ENCODE measurements around the gene PRKAG2. TPM values are rescaled to one million over a fixed set of nuclear protein-coding genes. Genes with fewer than 3 reads are reported as not detected.

The PRKAG2 gene
- total RNA-seq, 1 donor from 2014 or later = 4.7 TPM

DNA sequence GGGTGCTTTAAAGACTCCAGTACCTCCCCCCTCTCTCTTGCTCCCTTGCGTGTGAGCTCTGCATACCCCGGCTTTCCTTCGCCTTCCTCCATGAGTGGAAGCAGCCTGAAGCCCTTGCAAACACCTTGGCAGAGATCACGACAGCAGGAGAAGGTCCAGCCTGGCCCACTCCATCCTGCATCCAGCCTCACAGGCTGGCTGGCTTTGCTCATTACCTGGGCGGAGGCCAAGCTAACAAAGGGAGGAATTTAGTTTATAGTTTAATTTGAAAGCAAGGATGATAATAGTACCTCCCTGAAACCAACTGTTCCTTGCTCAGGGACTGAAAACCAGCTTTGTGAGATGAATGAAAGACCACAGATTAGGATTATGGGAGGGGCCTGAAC is 99.4 kb downstream of the PRKAG2 start:
- Histone ChIP-seq H3K4me1 (ENCODE audit: control insufficient read depth in 3 of 3, insufficient read depth in 3 of 3, low read length in 3 of 3) (peaks cover under 1 to 1% (median 1%) of the 10 kb centered on the region in 3 donors), H3K27me3 (ENCODE audit: control insufficient read depth in 3 of 3, insufficient read depth in 3 of 3, low read length in 3 of 3) (no peaks in the 10 kb centered on the region), H3K27ac (ENCODE audit: low read depth, low read length) (no peak overlapping the region), H3K9ac (ENCODE audit: low read depth in 1 of 3, low read length in 3 of 3) (no peak overlapping the region), H3K4me3 (ENCODE audit: low read length in 3 of 3) (no peak overlapping the region), H3K36me3 (ENCODE audit: control insufficient read depth in 3 of 3, insufficient read depth in 3 of 3, low read length in 3 of 3) (peaks cover 0 to 8% (median 2%) of the 10 kb centered on the region in 3 donors), H3K9me3 (ENCODE audit: control insufficient read depth in 3 of 3, low read length in 3 of 3) (no peaks in the 10 kb centered on the region)

DNA sequence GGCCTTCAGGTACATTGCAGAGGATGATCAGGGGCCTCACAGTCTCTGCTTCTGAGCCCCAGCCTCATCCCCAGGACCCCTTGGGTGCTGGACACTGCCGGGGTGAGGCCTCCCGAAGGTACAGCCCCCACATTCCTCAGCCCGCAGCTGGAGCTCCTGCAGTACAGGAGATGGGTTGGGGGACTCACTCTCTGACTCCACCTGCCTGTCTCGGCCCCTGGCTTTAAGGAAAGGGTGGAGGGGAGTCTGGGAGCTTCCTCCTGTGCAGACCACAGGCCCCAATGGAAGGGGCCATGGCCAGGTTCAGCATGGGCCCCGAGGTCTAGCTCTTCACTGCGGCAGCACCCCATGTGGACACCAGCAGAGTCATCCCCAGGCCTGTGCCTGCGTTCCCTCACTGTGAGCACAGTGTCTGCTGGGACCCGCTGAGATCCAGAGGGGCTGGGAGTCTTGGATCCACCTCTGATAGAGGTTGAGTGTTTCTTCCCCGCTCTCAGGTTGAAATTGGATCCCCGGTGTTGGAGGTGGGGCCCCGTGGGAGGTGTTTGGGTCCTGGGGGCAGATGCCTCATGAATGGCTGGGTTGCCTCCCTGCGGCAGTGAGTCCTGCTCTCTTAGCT is 99.9 kb downstream of the PRKAG2 start:
- H3K4me3 ChIP-seq (ENCODE audit: low read length in 3 of 3) = no peak overlapping the region
- peaks cover 0 to 8% (median 2%) of the 10 kb centered on the region in 3 donors for H3K36me3 ChIP-seq (ENCODE audit: control insufficient read depth in 3 of 3, insufficient read depth in 3 of 3, low read length in 3 of 3)
- H3K27me3 ChIP-seq (ENCODE audit: control insufficient read depth in 3 of 3, insufficient read depth in 3 of 3, low read length in 3 of 3) = no peaks in the 10 kb centered on the region
- no peak overlapping the region for H3K9ac ChIP-seq (ENCODE audit: low read depth in 1 of 3, low read length in 3 of 3)
- no peak overlapping the region for H3K27ac ChIP-seq (ENCODE audit: low read depth, low read length)
- H3K9me3 ChIP-seq (ENCODE audit: control insufficient read depth in 3 of 3, low read length in 3 of 3) = no peaks in the 10 kb centered on the region
- H3K4me1 ChIP-seq (ENCODE audit: control insufficient read depth in 3 of 3, insufficient read depth in 3 of 3, low read length in 3 of 3) = no peaks in the 10 kb centered on the region

DNA sequence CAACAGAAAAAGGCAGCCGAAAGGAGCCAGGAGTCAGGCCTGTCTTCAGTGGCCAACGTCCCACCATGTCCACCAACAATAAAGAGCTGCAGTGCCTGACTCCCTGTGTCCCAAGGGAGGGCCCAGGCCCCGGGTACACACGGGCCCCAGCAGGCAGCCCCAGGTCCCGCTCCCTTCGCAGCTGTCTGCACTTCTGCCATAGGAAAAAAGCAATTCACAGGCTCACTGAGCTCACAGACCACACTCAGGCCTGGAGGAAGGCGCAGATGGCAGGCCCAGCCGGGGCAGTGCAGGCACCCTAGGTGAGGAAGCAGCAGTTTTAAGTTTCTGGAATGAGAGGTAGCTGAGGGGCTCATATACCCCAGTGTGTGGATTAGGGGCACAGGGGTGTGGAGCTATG is 100.5 kb downstream of the PRKAG2 start:
- Histone ChIP-seq H3K4me1 (ENCODE audit: control insufficient read depth in 3 of 3, insufficient read depth in 3 of 3, low read length in 3 of 3) (no peaks in the 10 kb centered on the region), H3K4me3 (ENCODE audit: low read length in 3 of 3) (no peak overlapping the region), H3K27ac (ENCODE audit: low read depth, low read length) (no peak overlapping the region), H3K27me3 (ENCODE audit: control insufficient read depth in 3 of 3, insufficient read depth in 3 of 3, low read length in 3 of 3) (peaks cover 0 to 2% (median 0%) of the 10 kb centered on the region in 3 donors), H3K9me3 (ENCODE audit: control insufficient read depth in 3 of 3, low read length in 3 of 3) (no peaks in the 10 kb centered on the region), H3K36me3 (ENCODE audit: control insufficient read depth in 3 of 3, insufficient read depth in 3 of 3, low read length in 3 of 3) (peaks cover 0 to 8% (median 2%) of the 10 kb centered on the region in 3 donors), H3K9ac (ENCODE audit: low read depth in 1 of 3, low read length in 3 of 3) (no peak overlapping the region)

DNA sequence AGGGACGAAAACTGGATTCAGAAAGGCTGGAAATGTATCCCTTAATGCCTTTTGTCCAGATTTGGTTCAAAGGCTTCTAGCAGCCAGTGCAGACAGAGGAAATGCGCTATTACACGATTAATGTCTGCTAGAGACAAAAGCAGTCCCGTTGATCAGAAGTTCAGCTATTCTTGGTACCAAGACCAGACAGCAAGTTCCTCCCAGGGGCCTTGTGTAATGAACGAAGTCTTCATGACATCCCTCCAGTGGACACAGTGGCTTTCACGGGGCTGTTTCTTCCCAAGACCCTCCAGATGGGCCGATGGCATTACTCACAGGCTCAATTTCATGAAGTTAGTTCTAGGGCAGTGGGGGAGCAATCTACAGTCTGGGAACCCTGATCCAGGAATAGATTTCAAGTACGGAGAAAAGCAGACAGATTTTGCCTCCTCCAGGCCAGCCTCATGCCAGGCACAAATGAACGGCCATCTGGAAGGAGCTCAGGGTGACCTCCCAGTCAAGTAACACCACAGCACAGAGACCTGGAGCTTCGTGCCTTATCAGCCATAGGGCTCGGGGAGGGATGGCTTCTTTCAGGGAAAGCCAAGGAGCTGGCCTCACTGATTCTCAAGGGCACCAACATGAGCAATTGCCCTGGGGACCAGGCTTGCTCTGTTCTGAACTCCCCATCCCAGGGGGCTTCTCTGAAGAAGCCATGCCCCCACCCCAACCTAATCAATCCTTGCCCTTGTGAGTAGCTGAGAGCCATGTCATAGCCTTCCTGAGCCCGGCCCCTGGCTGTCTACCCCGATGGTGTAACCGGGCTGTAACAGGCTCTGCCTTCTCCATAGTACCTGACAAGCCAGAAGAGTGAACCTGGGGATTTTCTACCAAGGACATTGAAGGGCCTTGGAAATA is 101.1 kb downstream of the PRKAG2 start:
- peaks cover 0 to 5% (median 0%) of the 10 kb centered on the region in 3 donors for H3K27me3 ChIP-seq (ENCODE audit: control insufficient read depth in 3 of 3, insufficient read depth in 3 of 3, low read length in 3 of 3)
- H3K27ac ChIP-seq (ENCODE audit: low read depth, low read length) = no peak overlapping the region
- no peaks in the 10 kb centered on the region for H3K9me3 ChIP-seq (ENCODE audit: control insufficient read depth in 3 of 3, low read length in 3 of 3)
- H3K4me1 ChIP-seq (ENCODE audit: control insufficient read depth in 3 of 3, insufficient read depth in 3 of 3, low read length in 3 of 3) = no peaks in the 10 kb centered on the region
- H3K4me3 ChIP-seq (ENCODE audit: low read length in 3 of 3) = no peak overlapping the region
- peaks cover 0 to 8% (median 2%) of the 10 kb centered on the region in 3 donors for H3K36me3 ChIP-seq (ENCODE audit: control insufficient read depth in 3 of 3, insufficient read depth in 3 of 3, low read length in 3 of 3)
- no peak overlapping the region for H3K9ac ChIP-seq (ENCODE audit: low read depth in 1 of 3, low read length in 3 of 3)

DNA sequence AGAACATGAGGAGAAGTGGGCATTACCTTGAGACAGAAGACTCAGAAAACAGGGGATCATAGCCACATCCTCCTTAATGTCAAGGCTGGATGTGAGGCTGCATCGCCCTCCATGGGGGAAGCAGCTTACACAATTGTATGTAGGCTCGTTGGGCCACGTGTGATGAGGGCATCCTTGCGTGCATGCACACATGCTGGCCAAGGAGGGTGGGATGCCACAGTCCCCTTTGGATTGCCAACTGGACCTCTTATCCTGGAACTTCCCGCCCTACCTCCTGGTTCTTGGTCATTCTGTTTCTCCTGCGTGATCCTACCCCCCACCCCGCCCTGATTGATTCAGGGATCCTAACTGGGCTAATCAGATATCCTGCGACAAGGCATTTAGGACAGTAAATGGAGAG is 102.0 kb downstream of the PRKAG2 start:
- no peak overlapping the region for H3K9ac ChIP-seq (ENCODE audit: low read depth in 1 of 3, low read length in 3 of 3)
- H3K4me1 ChIP-seq (ENCODE audit: control insufficient read depth in 3 of 3, insufficient read depth in 3 of 3, low read length in 3 of 3) = no peaks in the 10 kb centered on the region
- no peak overlapping the region for H3K27ac ChIP-seq (ENCODE audit: low read depth, low read length)
- peaks cover 0 to 6% (median 2%) of the 10 kb centered on the region in 3 donors for H3K36me3 ChIP-seq (ENCODE audit: control insufficient read depth in 3 of 3, insufficient read depth in 3 of 3, low read length in 3 of 3)
- peaks cover 0 to 5% (median 0%) of the 10 kb centered on the region in 3 donors for H3K27me3 ChIP-seq (ENCODE audit: control insufficient read depth in 3 of 3, insufficient read depth in 3 of 3, low read length in 3 of 3)
- H3K9me3 ChIP-seq (ENCODE audit: control insufficient read depth in 3 of 3, low read length in 3 of 3) = no peaks in the 10 kb centered on the region
- H3K4me3 ChIP-seq (ENCODE audit: low read length in 3 of 3) = no peak overlapping the region

DNA sequence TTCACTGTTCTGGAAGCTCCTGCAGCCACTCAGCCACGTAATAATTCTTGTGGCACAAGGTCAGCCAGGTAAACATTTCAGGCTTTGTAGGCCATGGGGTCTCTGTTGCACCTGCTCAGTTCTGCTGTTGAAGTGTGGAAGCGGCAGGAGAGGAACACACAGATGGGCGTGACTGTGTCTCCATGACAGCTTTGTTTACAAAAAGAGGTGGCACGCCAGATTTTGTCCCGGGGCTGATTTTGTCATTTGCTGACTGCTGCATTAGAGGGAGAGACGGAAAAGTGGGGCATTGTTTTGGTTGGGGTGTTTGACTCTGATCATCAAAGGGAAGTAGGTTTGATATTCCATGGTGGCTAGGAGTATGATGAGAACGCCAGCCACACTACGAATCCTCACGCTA is 103.1 kb downstream of the PRKAG2 start:
- Histone ChIP-seq H3K27ac (ENCODE audit: low read depth, low read length) (no peak overlapping the region), H3K9ac (ENCODE audit: low read depth in 1 of 3, low read length in 3 of 3) (no peak overlapping the region), H3K36me3 (ENCODE audit: control insufficient read depth in 3 of 3, insufficient read depth in 3 of 3, low read length in 3 of 3) (no peaks in the 10 kb centered on the region), H3K4me3 (ENCODE audit: low read length in 3 of 3) (no peak overlapping the region), H3K9me3 (ENCODE audit: control insufficient read depth in 3 of 3, low read length in 3 of 3) (no peaks in the 10 kb centered on the region), H3K27me3 (ENCODE audit: control insufficient read depth in 3 of 3, insufficient read depth in 3 of 3, low read length in 3 of 3) (peaks cover 0 to 5% (median 2%) of the 10 kb centered on the region in 3 donors), H3K4me1 (ENCODE audit: control insufficient read depth in 3 of 3, insufficient read depth in 3 of 3, low read length in 3 of 3) (no peaks in the 10 kb centered on the region)

DNA sequence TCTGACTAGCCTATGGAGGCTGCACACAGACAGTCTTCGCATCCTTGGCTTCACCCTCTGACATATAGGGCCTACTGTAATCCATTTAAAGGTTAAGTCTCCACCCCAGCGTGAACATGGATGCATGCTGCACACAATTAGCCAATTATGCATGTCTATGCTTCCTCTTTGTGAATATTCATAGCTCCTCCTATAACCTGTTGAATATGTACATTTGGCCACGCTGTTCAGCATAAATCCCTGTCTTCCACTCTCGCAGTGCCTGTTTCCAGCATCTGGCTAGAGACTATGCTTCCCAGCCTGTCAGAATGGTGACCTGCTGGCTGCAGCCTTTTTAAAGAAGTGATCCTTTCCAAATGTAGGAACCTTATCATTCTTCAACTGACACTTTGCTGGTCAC is 106.7 kb downstream of the PRKAG2 start:
- H3K27ac ChIP-seq (ENCODE audit: low read depth, low read length) = no peak overlapping the region

DNA sequence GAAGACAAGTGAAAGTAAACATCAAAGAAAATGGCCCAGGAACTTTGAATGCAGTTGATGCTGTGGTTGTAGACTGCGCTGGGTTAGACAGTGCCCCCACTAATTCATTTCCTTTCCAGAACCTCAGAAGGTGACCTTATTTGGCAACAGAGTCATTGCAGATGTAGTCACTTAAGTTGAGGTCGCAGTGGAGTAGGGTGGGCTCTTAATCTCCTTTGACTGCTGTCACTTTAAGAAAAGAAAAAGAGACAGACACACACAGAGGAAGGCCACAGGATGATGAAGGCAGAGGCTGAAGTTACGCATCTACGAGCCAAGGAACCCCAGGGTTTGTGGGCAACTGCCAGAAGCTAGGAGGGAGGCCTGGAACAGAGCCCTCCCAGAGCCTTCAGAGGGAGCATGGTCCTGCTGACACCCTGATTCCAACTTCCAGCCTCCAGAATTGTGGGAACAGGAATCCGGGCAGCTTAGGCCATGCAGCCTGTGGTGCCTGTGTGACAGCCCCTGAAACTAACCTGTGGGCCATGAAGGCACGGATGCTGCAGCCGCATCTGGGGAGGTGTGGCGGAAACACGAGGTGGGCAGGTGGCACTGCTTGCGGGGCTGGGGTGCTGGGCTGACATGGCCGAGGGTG is 107.6 kb downstream of the PRKAG2 start:
- Histone ChIP-seq H3K9ac (ENCODE audit: low read depth in 1 of 3, low read length in 3 of 3) (no peak overlapping the region), H3K4me1 (ENCODE audit: control insufficient read depth in 3 of 3, insufficient read depth in 3 of 3, low read length in 3 of 3) (no peaks in the 10 kb centered on the region), H3K27me3 (ENCODE audit: control insufficient read depth in 3 of 3, insufficient read depth in 3 of 3, low read length in 3 of 3) (peaks cover 0 to 5% (median 5%) of the 10 kb centered on the region in 3 donors), H3K9me3 (ENCODE audit: control insufficient read depth in 3 of 3, low read length in 3 of 3) (no peaks in the 10 kb centered on the region), H3K4me3 (ENCODE audit: low read length in 3 of 3) (no peak overlapping the region), H3K27ac (ENCODE audit: low read depth, low read length) (no peak overlapping the region), H3K36me3 (ENCODE audit: control insufficient read depth in 3 of 3, insufficient read depth in 3 of 3, low read length in 3 of 3) (no peaks in the 10 kb centered on the region)

More for the DNA sequence above, 106.7 kb downstream of the PRKAG2 start:
- no peak overlapping the region for H3K9ac ChIP-seq (ENCODE audit: low read depth in 1 of 3, low read length in 3 of 3)
- no peak overlapping the region for H3K4me3 ChIP-seq (ENCODE audit: low read length in 3 of 3)
- peaks cover 0 to 5% (median 2%) of the 10 kb centered on the region in 3 donors for H3K27me3 ChIP-seq (ENCODE audit: control insufficient read depth in 3 of 3, insufficient read depth in 3 of 3, low read length in 3 of 3)
- H3K36me3 ChIP-seq (ENCODE audit: control insufficient read depth in 3 of 3, insufficient read depth in 3 of 3, low read length in 3 of 3) = no peaks in the 10 kb centered on the region
- no peaks in the 10 kb centered on the region for H3K9me3 ChIP-seq (ENCODE audit: control insufficient read depth in 3 of 3, low read length in 3 of 3)
- no peaks in the 10 kb centered on the region for H3K4me1 ChIP-seq (ENCODE audit: control insufficient read depth in 3 of 3, insufficient read depth in 3 of 3, low read length in 3 of 3)

DNA sequence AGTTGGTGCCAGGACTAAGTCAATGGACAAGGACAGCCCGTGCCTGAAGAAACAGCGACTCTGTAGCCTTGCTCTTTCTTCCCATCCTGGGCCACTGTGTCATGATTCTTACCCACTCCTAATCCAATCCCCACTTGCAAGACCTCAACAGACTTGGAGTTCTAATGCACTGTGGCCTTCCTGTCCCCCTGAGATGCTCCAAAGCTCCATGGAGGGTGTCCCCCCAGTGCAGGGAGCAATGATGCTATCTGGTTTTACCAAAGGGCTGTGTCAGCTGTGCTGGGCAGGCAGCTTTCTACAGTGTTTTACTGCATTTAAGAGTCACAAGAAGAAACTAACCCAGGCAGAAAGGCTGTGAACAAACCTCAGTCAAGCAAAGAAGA is 108.1 kb downstream of the PRKAG2 start:
- no peaks in the 10 kb centered on the region for H3K36me3 ChIP-seq (ENCODE audit: control insufficient read depth in 3 of 3, insufficient read depth in 3 of 3, low read length in 3 of 3)
- H3K27ac ChIP-seq (ENCODE audit: low read depth, low read length) = no peak overlapping the region
- peaks cover 0 to 3% (median 2%) of the 10 kb centered on the region in 3 donors for H3K4me1 ChIP-seq (ENCODE audit: control insufficient read depth in 3 of 3, insufficient read depth in 3 of 3, low read length in 3 of 3)

DNA sequence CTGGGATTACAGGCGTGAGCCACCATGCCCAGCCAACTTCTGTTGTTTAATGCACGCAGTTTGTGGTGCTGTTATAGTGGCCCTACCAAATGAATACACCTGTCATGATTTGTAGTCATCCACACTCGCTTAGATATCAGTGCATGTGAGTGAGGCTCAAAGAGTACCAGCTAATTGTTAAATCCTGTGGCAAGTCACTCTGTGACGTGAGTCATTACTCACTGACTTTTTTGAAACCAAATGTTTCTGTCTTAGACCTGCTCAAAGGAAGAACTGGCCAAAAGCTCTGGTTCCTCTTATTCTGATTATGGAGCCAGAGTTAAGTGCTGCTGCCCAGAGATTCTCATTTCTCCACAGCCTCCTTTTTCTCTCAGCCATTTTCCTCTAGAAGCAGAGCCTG is 109.4 kb downstream of the PRKAG2 start:
- Histone ChIP-seq H3K4me1 (ENCODE audit: control insufficient read depth in 3 of 3, insufficient read depth in 3 of 3, low read length in 3 of 3) (peaks cover 0 to 4% (median 4%) of the 10 kb centered on the region in 3 donors), H3K4me3 (ENCODE audit: low read length in 3 of 3) (no peak overlapping the region), H3K9ac (ENCODE audit: low read depth in 1 of 3, low read length in 3 of 3) (no peak overlapping the region), H3K27ac (ENCODE audit: low read depth, low read length) (no peak overlapping the region), H3K27me3 (ENCODE audit: control insufficient read depth in 3 of 3, insufficient read depth in 3 of 3, low read length in 3 of 3) (peaks cover 0 to 14% (median 7%) of the 10 kb centered on the region in 3 donors), H3K36me3 (ENCODE audit: control insufficient read depth in 3 of 3, insufficient read depth in 3 of 3, low read length in 3 of 3) (no peaks in the 10 kb centered on the region), H3K9me3 (ENCODE audit: control insufficient read depth in 3 of 3, low read length in 3 of 3) (no peaks in the 10 kb centered on the region)

More for the DNA sequence above, 108.1 kb downstream of the PRKAG2 start:
- peaks cover 0 to 7% (median 5%) of the 10 kb centered on the region in 3 donors for H3K27me3 ChIP-seq (ENCODE audit: control insufficient read depth in 3 of 3, insufficient read depth in 3 of 3, low read length in 3 of 3)
- no peaks in the 10 kb centered on the region for H3K9me3 ChIP-seq (ENCODE audit: control insufficient read depth in 3 of 3, low read length in 3 of 3)
- no peak overlapping the region for H3K4me3 ChIP-seq (ENCODE audit: low read length in 3 of 3)
- no peak overlapping the region for H3K9ac ChIP-seq (ENCODE audit: low read depth in 1 of 3, low read length in 3 of 3)
